Uterus (tissue), 4 donors: ENCODE measurements around the gene ZBTB5. TPM values are rescaled to one million over a fixed set of nuclear protein-coding genes. Genes with fewer than 3 reads are reported as not detected.
"Not testable (repeated sequence)": the region's sequence is repeated elsewhere in the genome, so short reads cannot be mapped to it uniquely, and the experiment has no call there.

ENCODE experiments used
- DNase-seq, 2 donors: peaks; one replicate each; pipeline ENCODE4 v3.0.0-alpha.2; 2019 to 2020
- H3K27ac ChIP-seq, 2 donors: fragments of 200-600 bp; sonication (generic); 1 replicate in 1 of 2; 2 replicates in 1 of 2; pipeline ENCODE4 v1.5.1; 2016 to 2018
- H3K27me3 ChIP-seq, 2 donors: fragments of 200-600 bp; sonication (generic); one replicate each; pipeline ENCODE4 v1.5.1; 2018 to 2019; ENCODE audit warnings: control low read depth in 1 of 2
- H3K36me3 ChIP-seq, 2 donors: fragments of 200-600 bp; sonication (generic); one replicate each; pipeline ENCODE4 v1.5.1; 2019; ENCODE audit warnings: control low read depth in 1 of 2
- H3K4me1 ChIP-seq, 2 donors: fragments of 200-600 bp; sonication (generic); one replicate each; pipeline ENCODE4 v1.5.1; 2018 to 2019; ENCODE audit warnings: control low read depth in 1 of 2
- H3K4me3 ChIP-seq, 2 donors: fragments of 200-600 bp; sonication (generic); 1 replicate in 1 of 2; 2 replicates in 1 of 2; pipeline ENCODE4 v1.5.1; 2018 to 2019; ENCODE audit warnings: mild to moderate bottlenecking in 1 of 2
- H3K9me3 ChIP-seq, 2 donors: fragments of 200-600 bp; sonication (generic); one replicate each; pipeline ENCODE4 v1.5.1; 2019; ENCODE audit warnings: control low read depth in 1 of 2
- POLR2A ChIP-seq, 2 donors: fragments of 450-650 bp; IDR thresholded peaks; one replicate each; pipeline ENCODE4 v1.6.1; 2016; ENCODE audit warnings: antibody characterized with exemption in 2 of 2, mild to moderate bottlenecking in 1 of 2, moderate library complexity in 1 of 2
- intact Hi-C: fragments of 100-400 bp; cut with DNase I; formaldehyde crosslinking; loops from one replicate; pipeline ENCODE4 v1.15.1; 2023; ENCODE audit warnings: low total_unique reads
- total RNA-seq, 4 donors: library from RNA; depleted of rRNA in 3 of 4; stranded (reverse); fragments of >200 nt in 3 of 4; gene quantifications; one replicate each; pipeline versions ENCODE4 v1.1.0 to v1.2.4, GENCODE V29; 2014 to 2023
- TF ChIP-seq, protein P1 (sequence below), 4 experiments: fragments of 200-600 bp in 2 of 4; fragments of 450-650 bp in 2 of 4; sonication (generic) in 2 of 4; IDR thresholded peaks; one replicate each; pipeline ENCODE4 v1.5.1; 2016 to 2019; ENCODE audit warnings: antibody characterized with exemption in 4 of 4, mild to moderate bottlenecking in 2 of 4, moderate library complexity in 1 of 4
- donor health status: DM: yes; HTN: yes; CAD: no.

ZBTB5 gene
- total RNA-seq, 4 donors from 2014 or later = 6.5 to 22.0 (median 13.3) TPM

- Histone ChIP-seq H3K4me1 (peaks cover 0 to 7% of the 10 kb centered on the region in 2 donors), H3K36me3 (no peaks in the 10 kb centered on the region), H3K9me3 (no peaks in the 10 kb centered on the region), H3K27me3 (no peaks in the 10 kb centered on the region), H3K4me3 (peak within 1 kb of the TSS; percentile 69 to 91), H3K27ac (peak within 1 kb of the TSS; percentile 83 to 92)
- intact Hi-C loops = loop anchor here (10.0 kb wide), 1 partner anchor 71 kb away; no protein-coding TSS in a partner anchor
- DNase-seq = peak; percentile 92 to 93
- TF ChIP-seq POLR2A (IDR thresholded peaks at IDR 0.05) = peak; percentile 81 to 86
- TF ChIP-seq, protein P1, sequence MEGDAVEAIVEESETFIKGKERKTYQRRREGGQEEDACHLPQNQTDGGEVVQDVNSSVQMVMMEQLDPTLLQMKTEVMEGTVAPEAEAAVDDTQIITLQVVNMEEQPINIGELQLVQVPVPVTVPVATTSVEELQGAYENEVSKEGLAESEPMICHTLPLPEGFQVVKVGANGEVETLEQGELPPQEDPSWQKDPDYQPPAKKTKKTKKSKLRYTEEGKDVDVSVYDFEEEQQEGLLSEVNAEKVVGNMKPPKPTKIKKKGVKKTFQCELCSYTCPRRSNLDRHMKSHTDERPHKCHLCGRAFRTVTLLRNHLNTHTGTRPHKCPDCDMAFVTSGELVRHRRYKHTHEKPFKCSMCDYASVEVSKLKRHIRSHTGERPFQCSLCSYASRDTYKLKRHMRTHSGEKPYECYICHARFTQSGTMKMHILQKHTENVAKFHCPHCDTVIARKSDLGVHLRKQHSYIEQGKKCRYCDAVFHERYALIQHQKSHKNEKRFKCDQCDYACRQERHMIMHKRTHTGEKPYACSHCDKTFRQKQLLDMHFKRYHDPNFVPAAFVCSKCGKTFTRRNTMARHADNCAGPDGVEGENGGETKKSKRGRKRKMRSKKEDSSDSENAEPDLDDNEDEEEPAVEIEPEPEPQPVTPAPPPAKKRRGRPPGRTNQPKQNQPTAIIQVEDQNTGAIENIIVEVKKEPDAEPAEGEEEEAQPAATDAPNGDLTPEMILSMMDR (IDR thresholded peaks at IDR 0.05) = no peak
Observed at GRCh38 chr9:37485389-37486255, 20.4 kb upstream of the ZBTB5 start, which contains the start of gene POLR1E. Gene POLR1E, plus strand, starts transcription at chr9:37485948. Its CDS starts 100 bp downstream, at chr9:37486048.

DNA sequence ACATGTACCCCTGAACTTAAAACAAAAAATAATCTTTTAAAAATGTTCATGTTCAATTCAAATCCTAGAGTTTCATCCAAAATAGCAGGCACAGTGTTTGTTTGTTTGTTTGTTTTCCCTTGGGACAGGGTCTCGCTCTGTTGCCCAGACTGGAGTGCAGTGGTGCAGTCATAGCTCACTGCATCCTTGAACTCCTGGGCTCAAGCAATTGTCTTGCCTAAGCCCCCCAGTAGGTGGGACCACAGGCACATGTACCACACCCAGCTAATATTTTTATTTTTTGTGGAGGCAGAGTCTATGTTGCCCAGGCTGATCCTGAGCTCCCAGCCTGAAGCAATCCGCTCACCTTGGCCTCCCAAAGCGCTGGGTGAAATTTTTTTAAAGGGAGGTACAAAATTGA is 15.5 kb upstream of the ZBTB5 start:
- no peak overlapping the region for H3K27ac ChIP-seq
- H3K36me3 ChIP-seq = no peaks in the 10 kb centered on the region
- H3K4me3 ChIP-seq = no peak overlapping the region
- intact Hi-C loops = loop anchor here (10.0 kb wide), 1 partner anchor 66 kb away; no protein-coding TSS in a partner anchor
- no peaks in the 10 kb centered on the region for H3K9me3 ChIP-seq
- no peak for DNase-seq
- no peaks in the 10 kb centered on the region for H3K4me1 ChIP-seq
- no peak for TF ChIP-seq POLR2A (IDR thresholded peaks at IDR 0.05)
- TF ChIP-seq, protein P1 (IDR thresholded peaks at IDR 0.05) = no peak
- H3K27me3 ChIP-seq = no peaks in the 10 kb centered on the region

GRCh38 chr9:37477987-37478619 is 12.9 kb upstream of the ZBTB5 start:
- DNase-seq, H3K27me3 ChIP-seq, H3K27ac ChIP-seq, H3K36me3 ChIP-seq, H3K4me3 ChIP-seq, H3K4me1 ChIP-seq, intact Hi-C loops, H3K9me3 ChIP-seq: not testable (repeated sequence)

DNA sequence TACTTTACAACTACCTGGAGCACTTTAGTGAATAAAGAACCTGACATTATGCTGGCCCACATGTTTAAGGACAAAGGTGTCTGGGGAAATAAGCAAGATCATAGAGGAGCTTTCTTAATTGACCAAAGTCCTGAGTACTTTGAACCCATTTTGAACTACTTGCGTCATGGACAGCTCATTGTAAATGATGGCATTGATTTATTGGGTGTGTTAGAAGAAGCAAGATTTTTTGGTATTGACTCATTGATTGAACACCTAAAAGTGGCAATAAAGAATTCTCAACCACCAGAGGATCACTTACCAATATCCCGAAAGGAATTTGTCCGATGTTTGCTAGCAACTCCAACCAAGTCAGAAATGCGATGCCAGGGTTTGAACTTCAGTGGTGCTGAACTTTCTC is 12.2 kb upstream of the ZBTB5 start:
- DNase-seq, intact Hi-C loops: not testable (repeated sequence)

GRCh38 chr9:37476930-37477329 is 11.7 kb upstream of the ZBTB5 start:
- no peaks in the 10 kb centered on the region for H3K9me3 ChIP-seq
- no peaks in the 10 kb centered on the region for H3K4me1 ChIP-seq
- intact Hi-C loops = no loop called here
- DNase-seq = no peak
- H3K27ac ChIP-seq = no peak overlapping the region
- no peak for TF ChIP-seq POLR2A (IDR thresholded peaks at IDR 0.05)
- TF ChIP-seq, protein P1 (IDR thresholded peaks at IDR 0.05) = no peak
- no peaks in the 10 kb centered on the region for H3K27me3 ChIP-seq
- H3K4me3 ChIP-seq = no peak overlapping the region
- no peaks in the 10 kb centered on the region for H3K36me3 ChIP-seq

More for the DNA sequence above, 12.2 kb upstream of the ZBTB5 start:
- not testable (repeated sequence) for H3K36me3 ChIP-seq, H3K9me3 ChIP-seq, H3K4me1 ChIP-seq, H3K4me3 ChIP-seq, H3K27me3 ChIP-seq, H3K27ac ChIP-seq

GRCh38 chr9:37474438-37474837 is 9.2 kb upstream of the ZBTB5 start:
- Histone ChIP-seq H3K27ac (no peak overlapping the region), H3K27me3 (no peaks in the 10 kb centered on the region), H3K9me3 (no peaks in the 10 kb centered on the region), H3K4me3 (no peak overlapping the region), H3K36me3 (no peaks in the 10 kb centered on the region), H3K4me1 (no peaks in the 10 kb centered on the region)
- intact Hi-C loops = no loop called here
- DNase-seq = no peak
- TF ChIP-seq, protein P1 (IDR thresholded peaks at IDR 0.05) = no peak
- no peak for TF ChIP-seq POLR2A (IDR thresholded peaks at IDR 0.05)

DNA sequence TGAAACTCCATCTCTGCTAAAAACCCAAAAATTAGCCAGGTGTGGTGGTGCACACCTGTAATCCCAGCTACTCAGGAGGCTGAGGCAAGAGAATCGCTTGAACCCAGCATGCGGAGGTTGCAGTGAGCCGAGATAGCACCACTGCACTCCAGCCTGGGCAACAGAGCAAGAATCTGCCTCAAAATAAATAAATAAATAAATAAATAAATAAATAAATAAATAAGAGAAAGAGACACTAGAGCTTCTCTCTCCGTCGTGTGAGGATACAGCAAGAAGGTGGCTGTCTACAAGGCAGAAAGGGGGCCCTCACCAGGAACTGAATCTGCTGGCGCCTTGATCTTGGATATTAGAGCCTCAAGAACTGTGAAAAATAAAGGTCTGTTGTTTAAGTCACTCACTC is 8.7 kb upstream of the ZBTB5 start:
- H3K4me3 ChIP-seq, H3K9me3 ChIP-seq, H3K4me1 ChIP-seq, H3K36me3 ChIP-seq, H3K27me3 ChIP-seq, H3K27ac ChIP-seq, DNase-seq, intact Hi-C loops: not testable (repeated sequence)
